Upper lobe of left lung (tissue), 4 donors: ENCODE results near the gene SERPINB10.

Source experiments
- CTCF ChIP-seq, 6 experiments: fragments of 450-650 bp in 4 of 6; fragments of 200-600 bp in 2 of 6; sonication (generic) in 2 of 6; IDR thresholded peaks; one replicate each; pipeline ENCODE4 v1.5.1; 2016 to 2019; ENCODE audit warnings: antibody characterized with exemption in 6 of 6
- POLR2A ChIP-seq, 4 donors: fragments of 450-650 bp; IDR thresholded peaks; one replicate each; pipeline ENCODE4 v1.5.1; 2016 to 2017; ENCODE audit warnings: antibody characterized with exemption in 4 of 4, mild to moderate bottlenecking in 2 of 4

- no peak for TF ChIP-seq POLR2A (IDR thresholded peaks at IDR 0.05)
- no peak for TF ChIP-seq CTCF (IDR thresholded peaks at IDR 0.05)
Observed at GRCh38 chr18:63975628-63976027, 67.9 kb downstream of the SERPINB10 start.
